Activated CD4-positive, alpha-beta memory T cell treated with anti-CD3 and anti-CD28 coated beads, Interleukin-2, amount 10 ng/mL, durations not matched to agents 7 days and 5 days (primary cell): ENCODE data around the gene DET1. TPM values are rescaled to one million over a fixed set of nuclear protein-coding genes. Genes with fewer than 3 reads are reported as not detected.
"Not testable (repeated sequence)": the region's sequence is repeated elsewhere in the genome, so short reads cannot be mapped to it uniquely, and the experiment has no call there.

Experiments used
- CTCF ChIA-PET: fragments of 350-600 bp; sonication (Branson Sonifier 250); formaldehyde crosslinking; loops from one replicate; lab custom pipeline; 2021; ENCODE audit warnings: antibody characterized with exemption, inconsistent platforms; lab: Charles Lee
- POLR2A ChIA-PET: fragments of 350-600 bp; sonication (Branson Sonifier 250); formaldehyde crosslinking; loops from one replicate; lab custom pipeline; 2021; ENCODE audit warnings: antibody characterized with exemption; lab: Charles Lee
- DNase-seq: peaks from one replicate; pipeline ENCODE4 v3.0.0-alpha.2; 2020
- H3K27ac Mint-ChIP-seq: one replicate; pipeline ENCODE4 v1.8.0; 2021; ENCODE audit warnings: mild to moderate bottlenecking, mixed read lengths
- H3K27me3 Mint-ChIP-seq: one replicate; pipeline ENCODE4 v1.8.0; 2021; ENCODE audit warnings: mixed read lengths
- H3K36me3 Mint-ChIP-seq: one replicate; pipeline ENCODE4 v1.8.0; 2021; ENCODE audit warnings: low read depth, mixed read lengths
- H3K4me1 Mint-ChIP-seq: one replicate; pipeline ENCODE4 v1.8.0; 2021; ENCODE audit warnings: mixed read lengths
- H3K4me3 Mint-ChIP-seq: one replicate; pipeline ENCODE4 v1.8.0; 2021; ENCODE audit warnings: mild to moderate bottlenecking, mixed read lengths
- H3K9me3 Mint-ChIP-seq: one replicate; pipeline ENCODE4 v1.8.0; 2021; ENCODE audit warnings: mixed read lengths
- total RNA-seq, 2 experiments: library from RNA; stranded (reverse); gene quantifications; one replicate each; pipeline ENCODE4 v1.2.3, GENCODE V29; 2021

The DET1 gene
- total RNA-seq, 2 experiments from 2014 or later, result 3.0 to 3.3 TPM

DNA sequence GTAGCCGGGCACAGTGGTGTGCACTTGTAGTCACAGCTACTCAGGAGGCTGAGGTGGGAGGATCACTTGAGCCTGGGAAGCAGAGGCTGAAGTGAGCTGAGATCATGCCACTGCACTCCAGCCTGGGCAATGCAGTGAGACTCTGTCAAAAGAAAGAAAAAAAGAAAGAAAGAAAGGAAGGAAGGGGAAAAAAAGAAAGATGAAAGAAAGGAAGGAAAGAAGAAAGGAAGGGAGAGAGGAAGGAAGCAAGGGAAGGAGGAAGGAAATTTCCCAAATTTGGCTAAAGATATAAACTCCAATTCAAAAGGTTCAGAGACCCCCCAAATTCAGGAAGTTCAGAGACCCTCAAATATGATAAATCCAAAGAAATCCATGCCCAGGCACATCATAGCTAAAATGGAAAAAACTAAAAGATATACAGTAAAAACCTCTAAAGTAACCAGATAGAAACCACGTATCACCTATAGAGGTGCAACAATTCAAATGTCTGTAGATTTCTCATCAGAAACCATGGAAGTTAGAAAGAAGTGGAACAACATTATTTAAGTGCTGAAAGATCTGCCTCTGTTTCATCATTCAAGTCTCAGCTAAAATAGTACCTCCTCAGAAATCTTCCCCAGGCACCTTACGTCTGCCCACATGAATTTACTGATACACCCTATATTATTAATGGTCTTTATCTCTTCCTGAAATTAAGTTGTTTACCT is 10.7 kb downstream of the DET1 start:
- Mint-ChIP-seq H3K9me3 (peaks cover 8% of the 10 kb centered on the region), H3K36me3 (peaks cover 7% of the 10 kb centered on the region), H3K4me1 (no peaks in the 10 kb centered on the region), H3K27me3 (no peaks in the 10 kb centered on the region), H3K27ac (no peak overlapping the region), H3K4me3 (no peak overlapping the region)
- ChIA-PET CTCF (no interaction called here), POLR2A (no interaction called here)
- no peak for DNase-seq

- H3K27ac Mint-ChIP-seq, result no peak overlapping the region
- no peaks in the 10 kb centered on the region for H3K27me3 Mint-ChIP-seq
- CTCF ChIA-PET, result no interaction called here
- peaks cover 12% of the 10 kb centered on the region for H3K36me3 Mint-ChIP-seq
- POLR2A ChIA-PET, result no interaction called here
- no peaks in the 10 kb centered on the region for H3K4me1 Mint-ChIP-seq
- H3K4me3 Mint-ChIP-seq, result no peak overlapping the region
- H3K9me3 Mint-ChIP-seq, result peaks cover 8% of the 10 kb centered on the region
- DNase-seq, result no peak
Observed at GRCh38 chr15:88535100-88535499, 11.4 kb downstream of the DET1 start.

GRCh38 chr15:88533376-88533775 is 13.1 kb downstream of the DET1 start:
- Mint-ChIP-seq H3K4me3 (no peak overlapping the region), H3K27ac (no peak overlapping the region), H3K36me3 (peaks cover 15% of the 10 kb centered on the region), H3K27me3 (no peaks in the 10 kb centered on the region), H3K9me3 (peaks cover 8% of the 10 kb centered on the region), H3K4me1 (no peaks in the 10 kb centered on the region)
- ChIA-PET POLR2A (no interaction called here), CTCF (no interaction called here)
- no peak for DNase-seq

- Mint-ChIP-seq H3K9me3 (peaks cover 3% of the 10 kb centered on the region), H3K36me3 (peaks cover 22% of the 10 kb centered on the region), H3K27me3 (no peaks in the 10 kb centered on the region), H3K4me3 (no peak overlapping the region), H3K4me1 (no peaks in the 10 kb centered on the region), H3K27ac (no peak overlapping the region)
- CTCF ChIA-PET, result no interaction called here
- DNase-seq, result no peak
- POLR2A ChIA-PET, result no interaction called here
Observed at GRCh38 chr15:88529021-88529630, 17.4 kb downstream of the DET1 start.

DNA sequence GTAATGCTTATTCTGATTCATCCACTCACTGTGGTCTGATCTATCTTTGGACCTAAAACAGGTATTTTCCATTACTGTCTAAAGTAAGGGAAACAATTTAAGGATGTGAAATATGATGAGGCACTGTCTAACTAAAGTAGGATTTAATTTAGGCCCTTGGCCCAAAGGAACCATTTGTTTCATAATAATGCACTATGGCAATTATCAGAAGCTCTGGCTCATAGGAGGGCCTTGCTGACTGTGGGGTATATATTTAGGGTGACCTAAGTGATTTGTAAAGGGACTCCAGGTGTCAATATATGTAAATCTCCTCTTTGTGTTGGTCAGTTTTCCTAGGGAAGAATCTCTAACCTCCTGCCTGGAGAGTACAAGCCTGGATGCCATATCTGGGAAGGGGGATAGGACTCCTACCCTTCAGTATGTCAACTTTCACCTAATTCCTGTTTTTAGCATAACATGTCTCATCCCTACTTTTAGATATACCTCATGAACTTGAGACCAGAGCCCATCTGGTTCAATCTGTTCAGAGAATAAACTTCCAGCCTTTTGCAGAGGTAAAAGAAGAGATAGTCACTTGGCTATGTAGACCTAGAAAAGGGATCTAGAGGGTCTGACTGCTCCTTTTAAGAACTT is 20.1 kb downstream of the DET1 start:
- Mint-ChIP-seq H3K27me3 (no peaks in the 10 kb centered on the region), H3K36me3 (peaks cover 24% of the 10 kb centered on the region), H3K27ac (no peak overlapping the region), H3K4me3 (no peak overlapping the region), H3K4me1 (no peaks in the 10 kb centered on the region), H3K9me3 (no peaks in the 10 kb centered on the region)
- ChIA-PET CTCF (no interaction called here), POLR2A (no interaction called here)
- DNase-seq, result no peak

DNA sequence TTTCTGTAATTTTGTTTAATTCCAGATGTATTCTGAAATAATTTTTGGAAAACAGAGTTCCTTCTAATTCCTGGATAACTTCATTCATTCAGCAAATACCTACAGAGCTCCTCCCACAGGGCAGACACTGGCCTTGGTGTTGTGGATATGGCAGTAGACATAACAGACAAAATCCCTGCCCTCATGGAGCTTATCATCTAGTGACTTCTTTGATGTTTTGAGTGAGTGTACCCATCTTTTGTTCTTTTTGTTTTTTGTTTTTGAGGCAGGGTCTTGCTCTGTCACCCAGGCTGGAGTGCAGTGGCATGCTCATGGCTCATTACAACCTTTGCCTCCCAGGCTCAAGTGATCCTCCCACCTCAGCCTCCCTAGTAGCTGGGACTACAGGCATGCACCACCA is 21.1 kb downstream of the DET1 start:
- Mint-ChIP-seq H3K4me1 (no peaks in the 10 kb centered on the region), H3K36me3 (peaks cover 16% of the 10 kb centered on the region), H3K4me3 (no peak overlapping the region), H3K27me3 (no peaks in the 10 kb centered on the region), H3K9me3 (no peaks in the 10 kb centered on the region), H3K27ac (no peak overlapping the region)
- ChIA-PET CTCF (interaction anchor here (0.5 kb wide), 1 partner anchor 301 kb away, joined by 3 read pairs; no protein-coding TSS in a partner anchor), POLR2A (no interaction called here)
- no peak for DNase-seq

- DNase-seq, H3K27ac Mint-ChIP-seq, H3K4me1 Mint-ChIP-seq, CTCF ChIA-PET, POLR2A ChIA-PET, H3K4me3 Mint-ChIP-seq, H3K9me3 Mint-ChIP-seq, H3K27me3 Mint-ChIP-seq: not testable (repeated sequence)
- peaks cover 10% of the 10 kb centered on the region for H3K36me3 Mint-ChIP-seq
Observed at GRCh38 chr15:88524094-88524493, 22.4 kb downstream of the DET1 start.

- no peaks in the 10 kb centered on the region for H3K27me3 Mint-ChIP-seq
- DNase-seq, result no peak
- H3K4me1 Mint-ChIP-seq, result no peaks in the 10 kb centered on the region
- CTCF ChIA-PET, result no interaction called here
- no peak overlapping the region for H3K27ac Mint-ChIP-seq
- peaks cover 3% of the 10 kb centered on the region for H3K36me3 Mint-ChIP-seq
- no peaks in the 10 kb centered on the region for H3K9me3 Mint-ChIP-seq
- no peak overlapping the region for H3K4me3 Mint-ChIP-seq
- POLR2A ChIA-PET, result no interaction called here
Observed at GRCh38 chr15:88518903-88519302, 27.6 kb downstream of the DET1 start.

- no peak overlapping the region for H3K4me3 Mint-ChIP-seq
- no peak for DNase-seq
- H3K27ac Mint-ChIP-seq, result no peak overlapping the region
- ChIA-PET CTCF (no interaction called here), POLR2A (no interaction called here)
- H3K9me3 Mint-ChIP-seq, result no peaks in the 10 kb centered on the region
- no peaks in the 10 kb centered on the region for H3K27me3 Mint-ChIP-seq
- H3K36me3 Mint-ChIP-seq, result no peaks in the 10 kb centered on the region
- no peaks in the 10 kb centered on the region for H3K4me1 Mint-ChIP-seq
Observed at GRCh38 chr15:88513195-88513594, 33.3 kb downstream of the DET1 start.

DNA sequence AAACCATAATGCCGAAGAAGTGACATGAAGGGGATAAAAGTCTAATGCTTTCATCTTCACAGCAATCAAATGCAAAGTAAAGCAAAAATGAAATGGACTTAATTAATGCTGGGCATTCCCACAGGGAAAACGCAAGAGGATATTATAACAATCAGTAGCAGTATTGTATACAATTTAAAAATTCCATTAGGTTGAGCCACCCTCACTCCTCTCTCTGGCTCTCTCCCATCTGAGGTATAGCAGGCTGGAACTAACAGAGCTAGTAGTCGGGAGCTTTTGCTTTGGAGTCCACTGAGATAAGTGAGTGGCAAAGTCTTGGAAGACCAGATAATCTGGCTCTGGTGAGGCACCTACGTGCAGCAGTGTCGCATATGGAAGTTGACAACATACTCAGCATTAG is 33.9 kb downstream of the DET1 start:
- H3K4me3 Mint-ChIP-seq, result no peak overlapping the region
- H3K27ac Mint-ChIP-seq, result no peak overlapping the region
- H3K36me3 Mint-ChIP-seq, result no peaks in the 10 kb centered on the region
- CTCF ChIA-PET, result no interaction called here
- H3K4me1 Mint-ChIP-seq, result no peaks in the 10 kb centered on the region
- no peaks in the 10 kb centered on the region for H3K27me3 Mint-ChIP-seq
- DNase-seq, result no peak
- POLR2A ChIA-PET, result no interaction called here
- H3K9me3 Mint-ChIP-seq, result no peaks in the 10 kb centered on the region

DNA sequence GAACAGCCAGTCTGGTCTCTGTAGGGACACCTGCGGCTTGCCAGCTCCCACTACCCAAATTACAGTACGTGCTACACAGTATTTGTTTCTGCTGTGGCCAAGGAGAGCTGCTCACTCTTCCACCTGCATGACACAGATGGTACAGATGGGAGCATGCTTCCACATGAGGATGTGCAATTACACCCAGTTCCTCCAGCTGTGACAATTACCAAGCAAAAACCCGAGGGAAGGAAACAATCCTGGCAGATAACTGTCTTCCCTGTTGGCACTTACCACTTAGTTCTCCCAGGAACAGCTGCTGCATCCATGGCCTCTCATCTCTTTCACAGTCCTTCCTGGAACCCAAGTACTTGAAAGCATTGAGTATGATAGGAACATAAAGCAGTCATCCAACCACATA is 34.4 kb downstream of the DET1 start:
- H3K9me3 Mint-ChIP-seq, result no peaks in the 10 kb centered on the region
- POLR2A ChIA-PET, result no interaction called here
- no peak overlapping the region for H3K4me3 Mint-ChIP-seq
- H3K27ac Mint-ChIP-seq, result no peak overlapping the region
- H3K36me3 Mint-ChIP-seq, result no peaks in the 10 kb centered on the region
- H3K27me3 Mint-ChIP-seq, result no peaks in the 10 kb centered on the region
- CTCF ChIA-PET, result no interaction called here
- no peaks in the 10 kb centered on the region for H3K4me1 Mint-ChIP-seq
- no peak for DNase-seq

DNA sequence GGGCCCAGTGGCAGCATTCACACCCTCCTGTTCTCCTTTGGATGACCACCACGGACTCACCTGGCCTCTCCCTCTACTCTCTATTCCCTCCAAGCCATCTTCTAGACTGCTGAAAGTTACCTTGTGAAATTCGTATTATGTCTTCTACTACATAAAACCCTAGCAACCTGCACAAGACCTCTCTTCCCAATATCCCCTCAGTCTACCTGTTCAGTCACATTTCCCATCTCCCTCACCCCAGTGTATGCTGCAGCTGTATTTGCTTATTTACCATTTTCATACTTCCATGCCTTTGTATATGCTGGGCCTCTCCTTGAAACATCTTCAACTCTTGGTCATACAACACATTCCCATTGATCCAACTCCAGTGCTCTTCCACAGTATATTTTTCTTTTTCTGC is 35.3 kb downstream of the DET1 start:
- DNase-seq, result no peak
- POLR2A ChIA-PET, result no interaction called here
- Mint-ChIP-seq H3K4me3 (no peak overlapping the region), H3K27me3 (no peaks in the 10 kb centered on the region), H3K36me3 (no peaks in the 10 kb centered on the region), H3K27ac (no peak overlapping the region), H3K4me1 (no peaks in the 10 kb centered on the region), H3K9me3 (no peaks in the 10 kb centered on the region)
- CTCF ChIA-PET, result interaction anchor here (1.0 kb wide), 1 partner anchor 264 kb away, joined by 5 read pairs; no protein-coding TSS in a partner anchor

- no peaks in the 10 kb centered on the region for H3K36me3 Mint-ChIP-seq
Observed at GRCh38 chr15:88509964-88510363, 36.5 kb downstream of the DET1 start.

More at GRCh38 chr15:88509964-88510363, 36.5 kb downstream of the DET1 start:
- Mint-ChIP-seq H3K4me1 (no peaks in the 10 kb centered on the region), H3K4me3 (no peak overlapping the region), H3K27me3 (no peaks in the 10 kb centered on the region), H3K9me3 (no peaks in the 10 kb centered on the region), H3K27ac (no peak overlapping the region)
- no peak for DNase-seq
- ChIA-PET CTCF (interaction anchor here (1.0 kb wide), 1 partner anchor 263 kb away, joined by 5 read pairs; no protein-coding TSS in a partner anchor), POLR2A (no interaction called here)
